GM21786 (cell line): ENCODE measurements around the gene NPB.

Experiments
- ATAC-seq: cut with Tn5 transposase; IDR thresholded peaks from one replicate; pipeline ENCODE4 v1.9.1; 2021; ENCODE audit not compliant: unreplicated experiment

The NPB gene

GRCh38 chr17:81923302-81924260 lies 21.5 kb downstream of the NPB start:
- ATAC-seq = no peak

- no peak for ATAC-seq
Observed at GRCh38 chr17:81924557-81925532, 22.8 kb downstream of the NPB start.

GRCh38 chr17:81925860-81926450 lies 23.9 kb downstream of the NPB start:
- ATAC-seq = no peak

GRCh38 chr17:81926451-81927151 lies 24.6 kb downstream of the NPB start:
- no peak for ATAC-seq

- peak; percentile 8 for ATAC-seq
Observed at GRCh38 chr17:81927152-81927652, 25.2 kb downstream of the NPB start.

GRCh38 chr17:81927653-81928543 lies 25.9 kb downstream of the NPB start, which contains the start of gene MAFG:
MAFG (minus strand) TSS chr17:81927735; CDS start chr17:81923185, 4,550 bp downstream.
- ATAC-seq = peak; percentile 51

GRCh38 chr17:81928544-81929252 lies 26.7 kb downstream of the NPB start:
- no peak for ATAC-seq

- no peak for ATAC-seq
Observed at GRCh38 chr17:81929253-81930141, 27.5 kb downstream of the NPB start.

GRCh38 chr17:81930142-81931125 lies 28.4 kb downstream of the NPB start:
- no peak for ATAC-seq

GRCh38 chr17:81931189-81931556 lies 29.1 kb downstream of the NPB start:
- ATAC-seq = no peak

- ATAC-seq = no peak
Observed at GRCh38 chr17:81931557-81932332, 29.7 kb downstream of the NPB start.

- ATAC-seq = no peak
Observed at GRCh38 chr17:81932333-81932983, 30.4 kb downstream of the NPB start.

GRCh38 chr17:81933178-81933699 lies 31.2 kb downstream of the NPB start:
- no peak for ATAC-seq

GRCh38 chr17:81934098-81934757 lies 32.2 kb downstream of the NPB start:
- ATAC-seq = no peak
